HG03095 (cell line): ENCODE measurements around the gene KIF26A.

Source experiments
- ATAC-seq: cut with Tn5 transposase; IDR thresholded peaks from one replicate; pipeline ENCODE4 v1.9.1; 2021; ENCODE audit warnings: moderate library complexity; ENCODE audit not compliant: unreplicated experiment

Gene KIF26A

GRCh38 chr14:104130974-104131651 lies 7.3 kb upstream of the KIF26A start:
- no peak for ATAC-seq

GRCh38 chr14:104131968-104132732 lies 6.2 kb upstream of the KIF26A start:
- no peak for ATAC-seq

GRCh38 chr14:104132981-104133380 lies 5.4 kb upstream of the KIF26A start:
- ATAC-seq, result no peak

- ATAC-seq, result no peak
Observed at GRCh38 chr14:104133496-104133895, 4.9 kb upstream of the KIF26A start.

GRCh38 chr14:104134061-104134965 lies 4.1 kb upstream of the KIF26A start:
- ATAC-seq, result no peak

- ATAC-seq, result no peak
Observed at GRCh38 chr14:104135121-104135903, 3.1 kb upstream of the KIF26A start.

GRCh38 chr14:104135904-104136471 lies 2.4 kb upstream of the KIF26A start:
- ATAC-seq, result no peak

- ATAC-seq, result no peak
Observed at GRCh38 chr14:104136472-104137296, 1.7 kb upstream of the KIF26A start.

- no peak for ATAC-seq
Observed at GRCh38 chr14:104137297-104138097, 890 bp upstream of the KIF26A start.

GRCh38 chr14:104138718-104139459 lies 502 bp downstream of the KIF26A start:
- no peak for ATAC-seq

- no peak for ATAC-seq
Observed at GRCh38 chr14:104139460-104140212, 1.2 kb downstream of the KIF26A start.

- no peak for ATAC-seq
Observed at GRCh38 chr14:104140213-104140462, 1.8 kb downstream of the KIF26A start.

- ATAC-seq, result no peak
Observed at GRCh38 chr14:104140463-104141331, 2.3 kb downstream of the KIF26A start.

GRCh38 chr14:104141621-104142091 lies 3.3 kb downstream of the KIF26A start:
- ATAC-seq, result no peak

GRCh38 chr14:104142136-104142945 lies 4.0 kb downstream of the KIF26A start:
- no peak for ATAC-seq
